ENCODE results near the gene EN2. TPM values are rescaled to one million over a fixed set of nuclear protein-coding genes. Genes with fewer than 3 reads are reported as not detected.

EN2 gene
- total and polyA plus RNA-seq, 4 donors = 0.02 to 0.06 (median 0.04) TPM; not detected in 1

DNA sequence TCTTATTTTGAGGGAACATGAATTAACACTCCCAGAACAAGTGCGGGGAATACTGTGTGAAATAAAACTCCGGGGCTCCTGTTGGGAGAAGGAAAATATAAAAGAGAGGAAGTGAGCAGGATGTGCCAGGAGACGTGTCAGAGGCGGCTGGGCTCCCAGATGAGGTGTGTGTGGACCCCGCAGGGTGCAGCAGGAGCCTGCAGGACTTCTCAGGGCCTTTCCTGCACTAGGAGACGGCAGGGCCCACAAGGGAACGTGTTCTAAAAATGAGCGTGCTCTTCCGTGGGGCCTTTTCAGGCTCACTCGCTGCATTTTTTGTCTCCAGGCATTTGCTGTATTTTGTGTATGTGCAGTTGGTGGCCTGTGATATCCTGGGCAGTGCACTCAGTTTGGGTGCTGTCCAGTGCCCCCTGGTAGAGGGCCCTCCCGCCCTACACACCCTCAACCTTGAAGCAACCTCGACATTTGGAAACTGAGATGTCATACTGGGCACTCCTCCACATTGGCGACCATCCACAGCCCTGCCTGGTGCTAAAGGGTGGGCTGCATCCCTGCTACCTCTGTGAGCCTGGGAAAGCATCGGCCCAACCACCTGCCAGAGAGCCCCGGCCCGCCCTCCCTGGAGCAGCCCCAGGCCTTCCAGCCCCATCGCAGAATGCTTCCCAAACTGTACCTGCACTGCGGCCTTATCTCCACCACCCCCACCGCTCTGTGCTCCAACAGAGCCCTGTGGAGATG is 35.2 kb upstream of the EN2 start:
- DNase-seq = no peak
- no peak overlapping the region for H3K9ac ChIP-seq (ENCODE audit: insufficient read depth in 1 of 2, low read length in 2 of 2)
- H3K27ac ChIP-seq (ENCODE audit: low read depth in 1 of 2, low read length in 1 of 2) = no peak overlapping the region
- no peak overlapping the region for H3K4me3 ChIP-seq
- no peaks in the 10 kb centered on the region for H3K36me3 ChIP-seq (ENCODE audit: control insufficient read depth in 4 of 4, insufficient read depth in 4 of 4, low read length in 4 of 4)
- H3K27me3 ChIP-seq (ENCODE audit: control insufficient read depth in 3 of 3, insufficient read depth in 3 of 3, low read length in 2 of 3) = peaks cover 0 to 15% (median 4%) of the 10 kb centered on the region in 3 donors
- no peaks in the 10 kb centered on the region for H3K4me1 ChIP-seq (ENCODE audit: control insufficient read depth in 5 of 5, insufficient read depth in 5 of 5, low read length in 5 of 5)
- WGBS, 2 donors = 74 to 83% methylated on average over 19 of the region's 19 CpGs
- H3K9me3 ChIP-seq (ENCODE audit: control insufficient read depth in 4 of 4, insufficient read depth in 3 of 4, low read length in 3 of 4) = peaks cover 0 to 3% (median 0%) of the 10 kb centered on the region in 4 donors
- TF ChIP-seq, protein P1, sequence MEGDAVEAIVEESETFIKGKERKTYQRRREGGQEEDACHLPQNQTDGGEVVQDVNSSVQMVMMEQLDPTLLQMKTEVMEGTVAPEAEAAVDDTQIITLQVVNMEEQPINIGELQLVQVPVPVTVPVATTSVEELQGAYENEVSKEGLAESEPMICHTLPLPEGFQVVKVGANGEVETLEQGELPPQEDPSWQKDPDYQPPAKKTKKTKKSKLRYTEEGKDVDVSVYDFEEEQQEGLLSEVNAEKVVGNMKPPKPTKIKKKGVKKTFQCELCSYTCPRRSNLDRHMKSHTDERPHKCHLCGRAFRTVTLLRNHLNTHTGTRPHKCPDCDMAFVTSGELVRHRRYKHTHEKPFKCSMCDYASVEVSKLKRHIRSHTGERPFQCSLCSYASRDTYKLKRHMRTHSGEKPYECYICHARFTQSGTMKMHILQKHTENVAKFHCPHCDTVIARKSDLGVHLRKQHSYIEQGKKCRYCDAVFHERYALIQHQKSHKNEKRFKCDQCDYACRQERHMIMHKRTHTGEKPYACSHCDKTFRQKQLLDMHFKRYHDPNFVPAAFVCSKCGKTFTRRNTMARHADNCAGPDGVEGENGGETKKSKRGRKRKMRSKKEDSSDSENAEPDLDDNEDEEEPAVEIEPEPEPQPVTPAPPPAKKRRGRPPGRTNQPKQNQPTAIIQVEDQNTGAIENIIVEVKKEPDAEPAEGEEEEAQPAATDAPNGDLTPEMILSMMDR (IDR thresholded peaks at IDR 0.05; ENCODE audit: control extremely low read depth, extremely low read depth) = no peak
- no peak for ATAC-seq (ENCODE audit: insufficient read depth, low FRiP score)

DNA sequence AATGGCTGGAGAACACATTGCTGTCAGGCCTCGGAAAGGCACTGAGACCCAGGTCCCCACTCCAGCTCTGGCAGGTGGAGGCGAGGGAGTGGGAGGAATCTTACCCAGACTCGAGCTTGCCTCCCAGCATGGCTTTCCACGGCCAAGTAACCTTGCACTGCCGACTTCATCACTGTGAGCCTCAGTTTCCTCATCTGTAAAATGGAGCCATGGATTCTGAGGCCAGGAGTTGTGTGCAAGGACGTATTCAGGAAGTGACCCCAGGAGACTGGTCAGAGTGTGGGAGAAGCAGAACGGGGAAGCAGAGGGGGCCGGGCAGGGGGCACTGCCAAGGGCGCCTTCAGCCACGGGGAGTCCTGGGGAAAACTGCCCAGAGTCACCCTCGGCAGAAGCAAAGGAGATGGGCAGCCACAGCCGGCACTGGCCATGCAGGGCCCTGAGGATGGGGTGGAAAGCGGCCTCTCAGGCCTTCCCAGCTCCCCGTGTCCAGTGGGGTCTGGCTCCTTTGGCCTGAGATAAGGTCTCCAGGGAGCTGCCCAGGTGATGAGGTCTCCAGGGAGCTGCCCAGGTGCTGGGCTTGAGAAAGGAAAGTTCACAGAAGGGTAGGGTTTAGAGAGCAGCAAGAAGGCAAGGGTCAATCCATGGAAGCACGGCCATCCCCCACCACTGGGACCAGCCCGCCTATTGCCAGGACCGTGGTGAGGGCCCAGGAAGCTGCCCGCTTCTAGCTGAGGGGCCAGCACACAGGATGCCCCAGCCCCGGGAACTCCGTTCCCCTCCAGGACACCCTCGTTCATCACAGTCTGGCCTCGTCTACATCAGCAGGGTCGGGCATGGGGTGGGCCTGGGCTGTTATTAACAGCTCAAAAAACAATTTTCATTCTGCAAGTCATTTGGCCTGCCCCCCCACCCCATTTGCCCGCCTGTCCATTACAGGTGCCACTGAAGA is 34.3 kb upstream of the EN2 start:
- Histone ChIP-seq H3K27ac (ENCODE audit: low read depth in 1 of 2, low read length in 1 of 2) (no peak overlapping the region), H3K9ac (ENCODE audit: insufficient read depth in 1 of 2, low read length in 2 of 2) (no peak overlapping the region), H3K36me3 (ENCODE audit: control insufficient read depth in 4 of 4, insufficient read depth in 4 of 4, low read length in 4 of 4) (no peaks in the 10 kb centered on the region), H3K27me3 (ENCODE audit: control insufficient read depth in 3 of 3, insufficient read depth in 3 of 3, low read length in 2 of 3) (peaks cover 0 to 20% (median 6%) of the 10 kb centered on the region in 3 donors), H3K4me1 (ENCODE audit: control insufficient read depth in 5 of 5, insufficient read depth in 5 of 5, low read length in 5 of 5) (no peaks in the 10 kb centered on the region), H3K9me3 (ENCODE audit: control insufficient read depth in 4 of 4, insufficient read depth in 3 of 4, low read length in 3 of 4) (peaks cover 0 to 3% (median 0%) of the 10 kb centered on the region in 4 donors), H3K4me3 (no peak overlapping the region)
- DNase-seq = no peak
- WGBS, 2 donors = 80 to 87% methylated on average over 24 of the region's 24 CpGs
- ATAC-seq (ENCODE audit: insufficient read depth, low FRiP score) = no peak
- TF ChIP-seq, protein P1 (IDR thresholded peaks at IDR 0.05; ENCODE audit: control extremely low read depth, extremely low read depth) = no peak

DNA sequence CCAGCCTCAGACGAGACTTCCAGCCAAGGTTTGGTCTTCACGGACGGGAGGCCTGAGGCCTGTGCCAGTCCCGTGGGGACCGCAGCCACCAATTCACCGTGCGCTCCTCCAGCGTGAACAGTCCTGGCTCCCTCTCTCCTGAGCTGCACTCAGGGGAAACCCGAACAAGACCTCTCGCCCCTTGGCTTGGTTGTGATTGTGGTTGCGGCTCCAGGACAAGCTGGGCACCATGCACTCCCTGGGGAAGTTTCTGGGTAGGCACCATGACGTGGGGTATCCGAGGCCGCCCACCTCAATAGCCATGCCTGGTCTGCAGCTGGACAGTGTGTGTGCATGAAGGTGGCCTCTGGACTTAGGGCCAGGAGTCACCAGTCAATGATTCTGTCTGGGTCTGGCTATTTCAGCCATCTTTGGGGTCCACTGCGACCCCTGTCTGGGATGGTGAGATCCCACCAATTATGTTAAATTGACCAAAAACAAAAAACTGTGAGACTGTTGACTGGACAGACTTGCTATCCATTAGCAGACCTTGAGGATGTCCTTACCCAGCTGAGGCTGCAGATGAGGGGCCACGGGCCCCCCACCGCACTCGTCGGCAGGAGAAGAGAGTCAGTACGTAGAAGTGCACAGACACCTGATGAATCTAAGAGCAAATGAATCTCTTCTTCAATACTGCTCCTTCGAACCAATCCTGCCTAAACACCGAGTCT is 33.5 kb upstream of the EN2 start:
- DNase-seq = no peak
- TF ChIP-seq, protein P1 (IDR thresholded peaks at IDR 0.05; ENCODE audit: control extremely low read depth, extremely low read depth) = no peak
- H3K36me3 ChIP-seq (ENCODE audit: control insufficient read depth in 4 of 4, insufficient read depth in 4 of 4, low read length in 4 of 4) = no peaks in the 10 kb centered on the region
- no peak overlapping the region for H3K27ac ChIP-seq (ENCODE audit: low read depth in 1 of 2, low read length in 1 of 2)
- no peak overlapping the region for H3K9ac ChIP-seq (ENCODE audit: insufficient read depth in 1 of 2, low read length in 2 of 2)
- H3K4me1 ChIP-seq (ENCODE audit: control insufficient read depth in 5 of 5, insufficient read depth in 5 of 5, low read length in 5 of 5) = no peaks in the 10 kb centered on the region
- H3K9me3 ChIP-seq (ENCODE audit: control insufficient read depth in 4 of 4, insufficient read depth in 3 of 4, low read length in 3 of 4) = peaks cover 0 to 5% (median 0%) of the 10 kb centered on the region in 4 donors
- H3K27me3 ChIP-seq (ENCODE audit: control insufficient read depth in 3 of 3, insufficient read depth in 3 of 3, low read length in 2 of 3) = peaks cover under 1 to 17% (median 4%) of the 10 kb centered on the region in 3 donors
- no peak for ATAC-seq (ENCODE audit: insufficient read depth, low FRiP score)
- no peak overlapping the region for H3K4me3 ChIP-seq
- WGBS, 2 donors = 87 to 93% methylated on average over 22 of the region's 22 CpGs
